Tongue (tissue), 2 donors: ENCODE measurements around the gene INSC. TPM values are rescaled to one million over a fixed set of nuclear protein-coding genes. Genes with fewer than 3 reads are reported as not detected.

Source experiments
- DNase-seq: peaks from one replicate; pipeline ENCODE4 v3.0.0-alpha.2; 2015
- total RNA-seq: library from RNA; depleted of rRNA; stranded (reverse); fragments of >200 nt; gene quantifications from one replicate; pipeline ENCODE4 v1.2.3, GENCODE V29; 2014

Gene INSC
- total RNA-seq, 1 donor from 2014 or later: 3.8 TPM

DNA sequence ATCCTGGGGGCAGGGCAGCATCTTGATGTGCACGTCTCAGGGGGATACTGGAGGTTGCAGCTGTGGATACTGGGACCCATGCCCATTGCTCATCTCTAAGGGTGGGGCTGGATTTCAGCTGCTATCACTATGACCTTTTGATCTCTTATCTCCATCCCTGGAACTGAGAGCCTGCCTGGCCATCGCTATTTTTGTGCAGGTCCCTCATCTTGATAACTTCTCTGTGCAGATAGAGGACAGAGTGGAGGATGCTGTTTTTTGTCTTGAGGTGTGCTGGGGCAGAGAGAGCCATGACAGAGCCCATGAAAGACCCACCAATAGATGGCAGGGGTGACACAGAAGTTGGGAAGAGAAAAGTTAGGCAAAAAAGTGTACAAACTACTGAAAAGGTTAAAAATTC is 5.1 kb upstream of the INSC start:
- DNase-seq: no peak

DNA sequence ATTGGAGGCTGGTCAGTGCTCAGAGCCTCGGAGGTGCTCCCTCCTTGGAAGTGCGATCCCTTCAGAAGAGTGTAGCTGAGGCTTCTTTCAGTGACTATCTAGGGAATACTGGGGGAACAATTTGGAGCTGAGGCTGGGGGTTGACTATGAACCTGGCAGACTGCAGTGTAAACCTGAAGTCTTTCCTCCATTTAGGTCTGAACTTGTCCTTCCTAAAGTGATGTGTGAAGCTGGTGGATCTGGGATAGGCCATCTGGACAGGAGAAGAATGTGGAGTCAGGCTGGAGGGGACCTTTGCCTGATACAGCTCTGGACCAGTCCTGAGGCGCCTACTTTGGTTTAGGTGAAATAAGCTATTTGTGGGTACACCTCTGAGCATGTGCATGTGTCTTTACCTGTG is 3.5 kb upstream of the INSC start:
- no peak for DNase-seq

DNA sequence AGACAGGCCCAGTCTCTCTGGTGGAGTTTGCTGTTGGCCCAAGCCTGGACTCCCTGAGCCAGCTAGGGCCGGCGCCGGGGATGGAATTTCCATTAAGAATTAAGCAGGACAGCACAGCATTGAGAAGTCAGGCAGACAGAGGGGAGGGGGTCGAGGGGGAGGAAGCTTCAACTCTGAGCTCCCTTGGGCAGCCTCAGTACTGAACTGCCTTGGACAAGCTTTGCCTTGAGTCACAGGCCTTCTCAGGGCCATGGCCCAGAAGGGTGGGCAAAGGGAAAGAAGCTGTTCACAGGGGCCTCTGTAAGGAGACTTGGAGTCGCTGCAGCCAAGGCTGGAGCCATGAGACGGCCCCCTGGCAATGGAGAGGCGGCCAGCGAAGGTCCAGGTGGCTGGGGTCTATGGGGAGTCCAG is 2.6 kb upstream of the INSC start:
- peak; percentile 76 for DNase-seq

GRCh38 chr11:15113381-15113780 is 1.3 kb upstream of the INSC start:
- DNase-seq: no peak

DNA sequence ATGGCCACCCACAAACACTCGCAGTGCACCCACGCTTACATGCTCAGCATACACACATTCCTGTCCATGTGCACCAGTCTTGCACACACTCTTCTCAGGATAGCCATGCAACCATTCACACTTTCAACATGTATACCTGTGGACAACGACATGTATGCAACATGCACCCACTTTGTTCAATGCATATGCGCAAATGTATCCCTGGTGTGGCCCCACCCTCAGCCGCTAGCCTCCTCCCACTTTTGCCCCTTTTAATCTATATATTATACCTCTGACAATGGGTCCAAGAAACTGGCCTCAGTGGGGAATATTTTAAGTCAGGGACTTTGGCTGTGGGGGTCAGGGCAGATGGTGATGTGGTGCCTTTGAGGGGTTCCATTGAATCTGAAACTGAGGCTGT is 963 bp downstream of the INSC start:
- DNase-seq: no peak

- DNase-seq: peak; percentile 35
Observed at GRCh38 chr11:15117751-15118150, 3.0 kb downstream of the INSC start.

DNA sequence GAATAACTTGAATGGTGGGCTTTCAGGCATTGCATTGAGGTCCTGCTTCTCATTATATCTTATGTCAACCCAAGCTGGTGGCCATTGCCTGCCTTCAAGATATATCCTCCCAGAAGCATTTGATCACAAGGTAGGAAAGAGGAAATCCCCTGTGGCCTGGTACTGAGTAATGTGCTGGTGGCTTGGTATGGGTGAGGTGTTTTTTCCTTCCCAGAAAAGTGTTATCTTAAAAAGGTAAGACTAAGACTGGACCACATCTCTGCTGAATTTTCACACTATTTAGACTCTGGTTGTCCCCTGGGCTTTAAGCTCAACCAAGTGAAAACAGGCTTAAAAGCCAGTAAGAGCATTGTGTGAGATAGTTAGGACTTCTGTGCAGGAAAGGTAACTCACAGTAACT is 3.7 kb downstream of the INSC start:
- DNase-seq: no peak

- no peak for DNase-seq
Observed at GRCh38 chr11:15119352-15119751, 4.6 kb downstream of the INSC start.

DNA sequence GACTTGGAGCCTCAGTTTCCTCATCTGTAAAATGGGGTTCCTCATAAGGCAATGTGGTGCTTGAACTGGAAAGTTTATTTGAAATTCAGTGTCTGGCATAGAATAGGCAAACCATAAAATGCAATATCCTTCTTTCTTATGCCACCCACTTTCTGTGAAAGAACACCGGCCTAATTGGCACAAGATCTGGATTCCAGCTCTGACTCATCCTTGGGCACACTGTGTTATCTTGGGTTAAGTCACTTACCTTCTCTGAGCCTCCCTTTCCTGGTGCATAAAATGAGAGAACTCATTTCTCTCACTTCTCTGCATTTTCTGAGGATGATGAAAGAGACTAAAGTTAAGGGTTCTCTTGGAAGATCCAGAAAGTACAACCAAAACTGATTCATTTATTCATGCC is 5.1 kb downstream of the INSC start:
- no peak for DNase-seq

- no peak for DNase-seq
Observed at GRCh38 chr11:15123849-15124248, 9.1 kb downstream of the INSC start.

DNA sequence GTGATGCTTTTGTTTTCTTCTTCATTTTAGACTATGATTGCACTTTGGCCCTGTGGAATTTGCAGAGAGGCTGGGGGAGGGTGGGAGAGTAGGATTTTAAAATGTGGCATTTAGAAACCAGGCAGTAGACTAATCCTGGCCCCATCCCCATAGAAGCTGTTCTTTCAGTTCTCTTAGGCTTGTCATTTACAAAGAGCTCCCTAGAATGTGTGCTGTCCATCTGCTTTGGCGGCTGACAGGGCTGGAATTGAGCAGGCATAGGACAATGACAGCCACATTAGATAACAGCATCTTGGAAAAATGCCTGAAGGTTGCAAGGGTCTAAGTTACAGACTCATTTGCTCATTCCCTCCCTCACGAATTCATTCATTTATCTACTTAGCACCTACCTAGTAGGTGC is 9.8 kb downstream of the INSC start:
- DNase-seq: no peak

- no peak for DNase-seq
Observed at GRCh38 chr11:15127341-15127740, 12.6 kb downstream of the INSC start.

- DNase-seq: no peak
Observed at GRCh38 chr11:15128621-15129020, 13.9 kb downstream of the INSC start.

- no peak for DNase-seq
Observed at GRCh38 chr11:15136166-15136565, 21.4 kb downstream of the INSC start.

DNA sequence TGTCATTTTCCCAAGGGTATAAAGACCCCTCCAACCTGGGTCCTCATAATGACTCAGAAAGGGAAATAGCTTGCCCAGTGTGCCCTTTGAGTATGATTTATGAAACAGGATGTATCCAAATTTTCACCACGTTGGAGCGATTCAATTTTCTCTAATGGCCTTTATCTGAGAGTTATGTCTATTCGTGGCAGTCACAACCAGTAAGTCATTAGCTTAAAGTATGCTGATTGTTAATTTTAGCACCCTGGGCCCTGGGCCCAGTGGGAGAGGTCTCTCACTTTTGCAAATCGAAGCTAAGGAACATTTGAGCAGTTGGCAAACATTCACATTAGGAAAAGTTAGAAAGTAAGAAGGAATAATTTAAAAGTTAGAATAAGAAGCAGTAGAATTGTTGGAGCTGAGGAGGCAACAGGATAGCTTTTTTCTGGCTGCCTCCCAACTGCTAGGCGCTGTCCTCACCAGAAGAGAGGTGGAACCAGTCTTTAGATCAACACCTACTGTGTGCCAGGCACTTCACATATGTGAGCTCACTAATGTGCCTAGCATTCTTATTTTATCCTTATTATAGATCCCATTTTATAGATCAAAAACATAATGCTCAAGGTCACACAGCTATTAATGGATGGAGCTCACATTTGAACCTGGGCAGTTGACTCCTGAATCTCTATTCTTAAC is 24.5 kb downstream of the INSC start:
- no peak for DNase-seq

- DNase-seq: no peak
Observed at GRCh38 chr11:15139958-15140659, 25.4 kb downstream of the INSC start.

DNA sequence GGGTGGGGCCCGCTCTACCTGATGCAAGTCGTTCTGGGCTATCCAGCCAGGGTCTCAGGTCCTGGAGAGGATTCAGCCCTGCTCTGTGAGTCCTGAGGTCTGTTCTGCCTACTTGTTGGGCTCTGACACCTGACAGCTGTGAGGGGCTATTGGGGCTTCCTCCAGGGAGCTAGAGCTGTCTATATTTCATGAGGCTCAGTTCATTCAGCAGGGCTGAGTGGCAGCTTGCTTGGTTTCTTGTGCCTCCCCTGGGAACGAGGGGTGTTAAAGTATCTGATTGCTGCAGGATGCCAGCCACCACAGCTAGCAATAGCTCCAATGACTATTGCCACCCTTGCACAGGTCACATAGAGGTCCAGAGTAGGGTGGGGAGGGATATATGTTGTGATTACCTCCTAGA is 26.7 kb downstream of the INSC start:
- no peak for DNase-seq

- DNase-seq: no peak
Observed at GRCh38 chr11:15142838-15143237, 28.1 kb downstream of the INSC start.

DNA sequence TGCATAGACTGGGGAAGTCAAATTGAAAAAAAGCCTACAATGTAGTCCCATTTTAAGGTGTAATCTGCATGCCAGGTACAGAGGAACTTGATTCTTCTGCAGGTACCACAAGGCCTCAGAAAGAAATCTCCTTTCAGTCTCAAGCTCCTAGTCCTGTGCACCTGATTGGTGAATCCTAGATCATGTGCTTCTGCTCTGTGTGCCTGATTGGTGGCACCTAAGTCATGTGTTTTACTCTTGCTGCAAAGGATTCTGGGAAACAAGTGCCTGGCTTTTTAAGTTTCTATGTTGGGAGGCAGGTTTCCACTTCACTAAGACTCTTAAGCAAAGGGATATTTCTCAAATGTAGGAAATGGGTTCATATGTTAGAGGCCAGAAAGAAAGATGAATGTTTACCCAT is 29.1 kb downstream of the INSC start:
- no peak for DNase-seq

DNA sequence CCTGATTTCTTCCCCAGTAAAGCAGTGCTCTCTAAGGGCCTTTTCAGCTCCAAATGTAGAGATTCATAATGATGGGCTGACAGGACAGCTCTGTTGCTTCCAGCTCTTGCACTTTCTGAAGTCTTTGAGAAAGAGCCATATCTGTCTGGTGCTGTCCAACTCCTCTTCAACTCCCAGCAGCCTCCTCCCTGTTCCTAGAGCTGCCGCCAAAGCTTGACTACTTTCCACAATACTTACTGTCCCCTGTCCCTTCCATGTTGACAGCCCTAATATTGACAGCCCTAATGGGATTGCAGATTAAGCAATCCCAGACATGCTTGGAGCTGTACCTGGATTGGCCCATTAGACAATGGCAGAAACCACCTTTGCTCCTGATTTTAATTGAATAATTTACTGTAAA is 29.6 kb downstream of the INSC start:
- peak; percentile 49 for DNase-seq

DNA sequence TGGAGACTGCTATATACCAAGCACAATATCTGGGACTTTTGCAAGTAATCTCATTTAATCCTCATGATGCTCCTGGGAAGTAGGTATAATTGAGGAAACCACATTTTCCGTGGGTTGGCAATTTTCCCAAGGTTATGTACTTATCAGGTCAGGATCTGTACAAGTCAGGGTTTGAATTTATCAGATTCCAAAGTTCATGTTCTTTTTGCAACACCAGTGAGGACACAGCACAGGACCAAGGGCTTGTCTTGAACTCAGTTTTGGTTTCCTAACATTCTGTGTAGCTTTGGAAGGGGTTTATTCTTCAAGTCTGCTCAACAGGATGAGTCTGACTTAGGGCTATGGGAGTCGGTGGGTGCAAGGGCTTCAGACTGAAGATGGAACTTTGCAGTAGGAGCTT is 30.4 kb downstream of the INSC start:
- DNase-seq: no peak

GRCh38 chr11:15145615-15146014 is 30.9 kb downstream of the INSC start:
- no peak for DNase-seq

GRCh38 chr11:15146271-15147003 is 31.7 kb downstream of the INSC start:
- DNase-seq: peak; percentile 16

GRCh38 chr11:15148169-15148568 is 33.4 kb downstream of the INSC start:
- no peak for DNase-seq
